Tibial artery (tissue), 4 donors: ENCODE data around the gene DENND10.

Experiments
- DNase-seq, 2 donors: peaks; one replicate each; pipeline ENCODE4 v3.0.0-alpha.2; 2019
- H3K27ac ChIP-seq, 2 donors: fragments of 200-600 bp; sonication (generic) in 1 of 2; 1 replicate in 1 of 2; 2 replicates in 1 of 2; pipeline ENCODE4 v1.5.1; 2018 to 2019; ENCODE audit warnings: mild to moderate bottlenecking in 1 of 2
- H3K27me3 ChIP-seq, 2 donors: fragments of 200-600 bp; sonication (generic) in 1 of 2; one replicate each; pipeline versions ENCODE4 v1.5.1 to v1.6.0; 2016 to 2019
- H3K36me3 ChIP-seq, 3 donors: fragments of 200-600 bp; sonication (generic) in 2 of 3; one replicate each; pipeline ENCODE4 v1.5.1; 2016 to 2019; ENCODE audit warnings: mild to moderate bottlenecking in 2 of 3
- H3K4me1 ChIP-seq, 4 donors: fragments of 200-600 bp; sonication (generic) in 2 of 4; 1 replicate in 3 of 4; 2 replicates in 1 of 4; pipeline ENCODE4 v1.5.1; 2016 to 2019
- H3K4me3 ChIP-seq, 2 donors: fragments of 200-600 bp; sonication (generic) in 1 of 2; 1 replicate in 1 of 2; 2 replicates in 1 of 2; pipeline ENCODE4 v1.5.1; 2018 to 2019; ENCODE audit warnings: mild to moderate bottlenecking in 2 of 2
- H3K9me3 ChIP-seq, 3 donors: fragments of 200-600 bp; sonication (generic) in 1 of 3; one replicate each; pipeline ENCODE4 v1.5.1; 2016 to 2019
- CTCF ChIP-seq, 2 experiments: fragments of 200-600 bp in 1 of 2; fragments of 450-650 bp in 1 of 2; IDR thresholded peaks; one replicate each; pipeline ENCODE4 v1.5.1; 2017 to 2019; ENCODE audit warnings: antibody characterized with exemption in 2 of 2, mild to moderate bottlenecking in 1 of 2, moderate library complexity in 1 of 2
- intact Hi-C: fragments of 100-400 bp; cut with DNase I; formaldehyde crosslinking; loops from one replicate; pipeline ENCODE4 v1.15.0; 2023; ENCODE audit warnings: low total_unique reads

DENND10 gene

DNA sequence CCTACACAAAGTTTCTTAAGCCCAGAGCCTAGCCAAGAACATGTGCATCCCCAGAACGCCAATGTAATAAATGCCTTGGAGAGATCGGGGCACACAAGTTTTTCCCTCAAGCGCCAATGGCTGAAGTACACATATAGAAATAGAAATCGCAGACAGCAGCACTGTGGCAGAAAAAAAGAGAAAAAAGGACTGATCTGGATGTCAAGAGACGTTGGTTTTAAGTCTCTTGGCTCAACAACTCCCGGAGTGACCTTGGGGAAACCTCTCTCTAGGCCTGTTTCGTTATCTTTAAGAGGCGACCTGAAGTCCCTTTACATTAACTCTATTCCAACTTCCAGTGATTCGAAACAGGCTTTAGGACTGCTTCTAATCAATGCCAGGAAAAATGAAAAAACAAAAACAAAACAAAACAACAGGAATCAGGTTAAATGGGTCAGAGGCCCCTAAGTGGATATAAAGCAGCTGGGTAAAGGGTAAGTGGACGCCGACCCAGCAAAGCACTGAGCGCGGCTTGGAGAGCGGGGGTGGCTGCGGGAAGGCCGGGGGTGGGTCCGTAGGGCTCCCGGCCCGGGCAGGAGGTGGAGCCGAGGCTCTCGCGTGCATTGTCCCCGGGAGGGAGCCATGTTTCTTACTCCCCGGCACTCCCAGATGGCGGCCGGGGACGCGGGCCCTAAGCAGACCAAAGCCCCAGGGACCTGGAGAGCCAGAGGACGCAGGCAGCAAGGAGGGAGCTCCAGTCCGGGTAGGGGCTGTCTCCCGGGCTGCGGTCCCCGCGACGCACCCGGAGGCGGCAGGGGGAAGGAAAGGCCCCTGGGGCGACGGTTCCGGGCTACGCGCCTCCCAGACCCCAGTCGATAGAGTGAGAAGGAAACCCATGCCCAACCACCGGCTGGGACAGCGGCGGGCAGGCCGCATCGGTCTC lies 24.1 kb upstream of the DENND10 start:
- peaks cover 0 to 46% (median 18%) of the 10 kb centered on the region in 4 donors for H3K4me1 ChIP-seq
- no peak for TF ChIP-seq CTCF (IDR thresholded peaks at IDR 0.05)
- peak; percentile 65 to 85 for DNase-seq

DNA sequence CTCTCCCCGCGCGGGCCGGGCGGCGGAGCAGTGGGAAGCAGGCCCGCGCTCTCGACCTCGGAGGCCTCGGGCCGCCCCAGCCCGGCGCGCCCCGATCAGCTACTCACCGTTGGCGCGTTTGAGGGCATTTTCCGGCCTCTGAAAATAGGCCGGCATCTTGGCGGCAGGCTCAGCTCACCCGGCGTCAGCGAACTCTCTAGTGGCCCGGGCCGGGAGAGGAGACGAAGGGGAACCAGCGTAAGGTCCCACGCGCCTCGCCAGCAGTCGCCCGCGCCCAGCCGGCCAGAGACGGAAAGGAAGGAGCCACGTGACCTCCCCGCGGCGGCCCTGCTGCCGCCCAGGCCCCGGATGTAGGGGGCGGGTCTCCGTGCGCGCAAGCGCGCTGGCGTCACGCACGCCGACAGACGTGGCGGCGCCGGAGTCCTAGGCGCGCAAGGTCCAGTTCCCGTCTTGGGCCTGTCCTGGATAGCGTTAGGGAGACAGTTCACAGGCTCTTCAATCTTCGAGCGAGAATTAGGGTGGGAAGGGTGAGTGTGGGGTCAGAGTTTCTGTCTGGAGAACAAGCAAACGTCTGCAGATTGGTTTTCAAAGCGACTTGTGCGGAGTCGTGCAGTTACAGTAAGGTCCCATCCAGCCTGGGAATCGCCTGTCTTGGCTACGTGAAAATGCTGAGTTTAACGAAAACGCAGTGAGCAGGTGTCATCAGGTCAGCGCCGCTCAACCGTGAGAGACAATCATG lies 23.2 kb upstream of the DENND10 start, which contains the start of gene EIF3A:
Gene EIF3A (minus strand): TSS at position 297 of the 739 bp plus-strand sequence. CDS start 141 bp downstream, at position 156.
- Histone ChIP-seq H3K4me3 (peak within 1 kb of the TSS; percentile 80 to 92), H3K27me3 (no peaks in the 10 kb centered on the region), H3K36me3 (no peaks in the 10 kb centered on the region), H3K9me3 (no peaks in the 10 kb centered on the region), H3K4me1 (peaks cover 0 to 41% (median 17%) of the 10 kb centered on the region in 4 donors), H3K27ac (peak within 1 kb of the TSS; percentile 97 to 99)
- TF ChIP-seq CTCF (IDR thresholded peaks at IDR 0.05) = no peak
- intact Hi-C loops = no loop called here
- DNase-seq = peak; percentile 89 to 95

More for the DNA sequence above, 24.1 kb upstream of the DENND10 start:
- Histone ChIP-seq H3K9me3 (no peaks in the 10 kb centered on the region), H3K27me3 (no peaks in the 10 kb centered on the region), H3K4me3 (peak overlapping the region; percentile 80 to 92), H3K36me3 (no peaks in the 10 kb centered on the region), H3K27ac (peak overlapping the region; percentile 97 to 99)
- intact Hi-C loops = no loop called here

GRCh38 chr10:119084896-119085295 lies 19.0 kb upstream of the DENND10 start:
- TF ChIP-seq CTCF (IDR thresholded peaks at IDR 0.05) = no peak
- H3K9me3 ChIP-seq = no peaks in the 10 kb centered on the region
- DNase-seq = no peak
- peaks cover 0 to 4% (median 0%) of the 10 kb centered on the region in 4 donors for H3K4me1 ChIP-seq
- H3K4me3 ChIP-seq = no peak overlapping the region
- no peak overlapping the region for H3K27ac ChIP-seq
- H3K36me3 ChIP-seq = no peaks in the 10 kb centered on the region
- H3K27me3 ChIP-seq = no peaks in the 10 kb centered on the region
- intact Hi-C loops = no loop called here

GRCh38 chr10:119087271-119087882 lies 16.5 kb upstream of the DENND10 start:
- no peak overlapping the region for H3K4me3 ChIP-seq
- no peaks in the 10 kb centered on the region for H3K36me3 ChIP-seq
- no peaks in the 10 kb centered on the region for H3K9me3 ChIP-seq
- intact Hi-C loops = no loop called here
- H3K27ac ChIP-seq = no peak overlapping the region
- TF ChIP-seq CTCF (IDR thresholded peaks at IDR 0.05) = no peak
- H3K27me3 ChIP-seq = no peaks in the 10 kb centered on the region
- no peak for DNase-seq
- no peaks in the 10 kb centered on the region for H3K4me1 ChIP-seq

- Histone ChIP-seq H3K4me1 (no peaks in the 10 kb centered on the region), H3K4me3 (no peak overlapping the region), H3K36me3 (no peaks in the 10 kb centered on the region), H3K9me3 (no peaks in the 10 kb centered on the region), H3K27ac (no peak overlapping the region), H3K27me3 (no peaks in the 10 kb centered on the region)
- TF ChIP-seq CTCF (IDR thresholded peaks at IDR 0.05) = no peak
- DNase-seq = no peak
- intact Hi-C loops = no loop called here
These were observed 13.7 kb upstream of the DENND10 start for GRCh38 chr10:119090026-119090795.
